Stimulated activated naive CD4-positive, alpha-beta T cell treated with Interleukin-2 at 50 U/mL for 16 hours (primary cell): ENCODE measurements around the gene HS3ST3B1.

Experiments
- DNase-seq: peaks from one replicate; lab custom pipeline; 2025; lab: John Stamatoyannopoulos, UW

HS3ST3B1 gene

DNA sequence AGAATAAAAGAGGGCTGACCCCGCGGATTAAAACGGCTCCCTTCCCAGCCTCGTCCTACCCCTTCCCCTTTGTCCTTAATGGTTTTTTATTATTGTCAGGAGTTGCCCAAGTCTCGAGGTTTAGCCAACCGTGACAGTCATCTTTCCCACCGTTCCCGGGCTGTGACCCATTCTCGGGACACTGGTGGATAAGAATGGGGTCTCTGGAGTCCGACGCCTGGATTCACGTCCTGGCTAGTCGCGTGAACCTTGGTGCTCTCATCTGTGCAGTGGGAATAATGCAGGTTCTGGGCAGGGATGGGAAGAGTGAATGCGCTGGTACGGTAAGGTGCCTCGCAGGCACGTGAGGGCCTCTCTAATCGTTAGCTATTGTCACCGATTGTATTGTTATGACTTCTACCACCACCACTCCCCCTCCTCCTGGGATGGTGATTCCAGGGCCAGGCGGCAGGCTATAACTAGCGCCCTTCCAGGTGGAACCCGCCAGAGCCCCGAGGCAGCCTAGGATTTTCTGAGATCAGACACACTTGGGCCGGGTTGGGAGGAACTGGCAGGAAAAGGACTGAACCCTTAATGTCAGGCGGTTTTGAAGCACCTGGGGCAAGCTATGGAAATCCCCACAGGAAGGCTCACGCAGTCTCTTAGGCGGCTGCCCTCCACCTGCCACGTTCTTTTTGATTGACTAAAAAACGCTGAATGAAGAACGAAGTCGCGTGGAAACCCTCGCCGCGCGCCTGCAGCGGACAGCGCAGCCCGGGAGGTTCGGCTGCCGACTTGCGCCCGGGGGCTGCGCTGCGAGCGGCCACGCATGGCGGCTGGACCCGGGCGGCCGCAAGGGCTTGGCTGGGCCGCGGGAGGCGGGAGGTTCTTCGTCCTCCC, 2.7 kb downstream of the HS3ST3B1 start:
- peak; percentile 35 for DNase-seq

GRCh38 chr17:14304222-14304772, 3.4 kb downstream of the HS3ST3B1 start:
- DNase-seq, result no peak

- DNase-seq, result no peak
These were observed 4.1 kb downstream of the HS3ST3B1 start for GRCh38 chr17:14304773-14305517.

DNA sequence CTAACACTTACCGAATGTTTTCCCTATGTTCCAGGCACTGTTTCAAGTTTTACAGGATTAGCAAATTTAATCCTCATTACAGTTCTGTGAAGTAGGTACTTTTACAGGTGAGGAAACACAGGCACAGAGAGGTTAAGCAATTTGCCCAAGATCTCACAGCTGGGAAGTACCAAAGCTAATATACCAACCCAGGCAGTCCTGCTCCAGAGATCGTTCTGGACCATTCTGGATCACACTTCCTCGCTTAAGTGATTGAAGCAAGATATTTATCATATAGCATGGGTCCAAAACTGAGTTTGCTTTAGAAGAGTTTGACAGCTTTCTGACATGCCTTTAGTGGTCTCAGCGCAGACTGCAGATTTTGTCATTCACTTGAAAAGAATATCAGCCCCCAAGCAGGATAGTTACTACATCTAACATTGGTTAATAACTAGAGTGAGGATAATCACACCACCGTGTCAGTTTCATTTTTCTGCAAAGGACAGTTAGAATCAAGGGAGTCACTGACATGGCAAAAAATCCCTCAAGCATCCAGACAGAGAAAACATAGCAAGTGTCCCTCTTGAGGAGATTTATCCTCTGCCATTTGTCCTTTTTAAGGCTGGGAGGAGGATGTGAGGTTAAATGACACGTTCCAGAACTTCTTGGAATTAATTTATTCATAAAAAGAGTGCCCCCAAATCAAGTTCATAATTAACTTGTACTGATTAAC, 5.1 kb downstream of the HS3ST3B1 start:
- no peak for DNase-seq

DNA sequence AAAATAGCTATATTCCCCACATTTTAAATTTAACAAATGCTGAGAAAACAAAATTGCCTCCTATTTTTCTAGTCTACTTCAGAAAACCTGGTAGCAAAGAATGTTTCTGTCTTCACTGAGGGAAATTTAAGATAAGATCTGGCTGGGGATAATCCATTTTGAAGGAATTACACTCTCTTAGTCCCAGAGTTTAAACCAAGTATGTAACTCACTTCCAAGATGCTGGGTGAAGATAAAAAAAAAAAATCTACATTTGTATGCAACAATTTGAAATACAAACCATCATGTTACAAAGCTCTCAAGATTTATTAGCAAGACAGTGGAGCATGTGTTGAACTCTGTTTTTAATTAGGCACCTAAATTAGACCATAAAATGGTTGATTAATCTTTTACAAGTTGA, 5.7 kb downstream of the HS3ST3B1 start:
- DNase-seq, result no peak

- no peak for DNase-seq
These were observed 6.7 kb downstream of the HS3ST3B1 start for GRCh38 chr17:14307560-14308024.

GRCh38 chr17:14308636-14308964, 7.7 kb downstream of the HS3ST3B1 start:
- no peak for DNase-seq

DNA sequence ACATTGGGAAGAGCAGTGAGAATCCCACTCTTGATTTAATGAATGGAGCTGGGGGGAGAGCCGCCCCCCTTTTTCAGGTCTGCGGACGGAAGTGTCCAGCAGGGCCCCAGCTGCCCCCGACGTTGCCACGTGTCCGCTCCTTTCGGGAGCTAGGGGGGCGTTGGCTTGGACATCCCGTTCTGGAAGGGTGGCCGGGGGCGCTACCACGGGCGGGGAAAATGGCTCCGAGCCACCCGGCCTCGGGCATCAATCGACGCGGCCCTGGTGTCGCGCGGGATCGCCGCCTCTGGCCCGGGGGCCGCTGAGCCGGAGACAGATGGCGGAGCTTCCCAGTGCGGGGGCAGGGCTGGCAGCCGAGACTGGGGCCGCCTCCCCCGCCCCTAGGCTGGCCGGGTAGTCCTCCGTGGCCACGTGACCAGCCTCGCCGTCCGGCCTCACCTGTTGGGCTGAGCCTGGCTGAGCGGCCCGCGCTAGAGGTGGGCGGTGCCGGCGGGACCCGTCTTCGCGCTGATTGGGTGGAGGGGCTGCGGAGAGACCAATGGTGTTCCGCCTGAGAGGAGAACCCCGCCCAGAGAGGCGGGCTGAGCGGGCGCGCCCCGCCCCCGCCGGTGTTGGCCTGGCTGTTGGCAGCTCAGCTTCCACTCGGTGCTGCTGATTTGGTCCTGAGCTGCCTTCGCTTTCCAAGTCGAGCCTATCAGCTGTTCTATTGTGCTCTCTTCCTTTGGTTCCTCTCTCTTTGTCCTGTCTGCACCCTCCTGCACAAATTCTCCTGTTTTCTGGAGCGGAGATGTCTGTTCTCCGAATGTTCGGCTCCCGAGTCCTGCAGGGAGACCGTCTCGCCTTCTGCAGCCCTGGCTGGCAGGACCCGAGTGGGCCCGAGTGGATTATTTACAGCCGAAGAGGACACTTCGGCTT, 8.3 kb downstream of the HS3ST3B1 start:
- peak; percentile 86 for DNase-seq

DNA sequence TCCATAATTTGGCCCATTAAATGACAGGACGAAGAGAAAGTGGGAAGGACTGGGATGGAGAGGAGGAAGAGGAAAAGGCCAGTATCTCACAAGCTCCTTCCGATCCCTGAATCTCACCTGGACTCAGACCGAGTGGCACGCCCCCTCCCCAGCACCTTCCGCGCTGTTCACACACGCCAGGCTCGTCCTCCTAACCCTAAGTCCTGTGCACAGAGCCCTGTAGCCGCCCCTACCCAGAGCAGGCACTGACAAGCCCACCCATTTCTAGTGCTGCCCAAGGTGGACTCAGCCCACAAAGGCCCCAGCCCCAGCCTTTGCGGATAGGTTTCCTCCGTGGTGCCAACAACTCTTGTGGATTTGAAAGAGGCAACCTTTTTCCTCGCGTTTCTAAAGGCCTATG, 9.2 kb downstream of the HS3ST3B1 start:
- no peak for DNase-seq

DNA sequence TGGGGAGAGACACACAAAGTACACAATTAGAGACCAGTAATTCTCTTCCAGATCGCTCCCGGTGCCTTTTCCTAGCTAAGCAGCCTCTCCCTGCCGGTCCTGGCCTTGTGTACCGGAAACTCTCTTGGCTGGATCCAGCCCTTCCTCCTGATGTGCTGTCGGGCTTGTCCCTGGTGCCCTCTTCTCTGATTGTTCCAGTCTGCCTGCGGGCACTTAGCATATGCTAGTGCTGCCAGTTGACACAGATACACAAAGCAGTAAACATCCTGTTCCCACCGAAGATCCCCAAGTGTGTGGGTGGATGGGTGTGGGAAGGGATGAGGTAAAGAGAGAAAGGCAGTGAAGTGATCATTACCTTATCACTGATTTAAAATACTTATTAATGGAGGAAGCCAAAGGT, 9.7 kb downstream of the HS3ST3B1 start:
- DNase-seq, result no peak

DNA sequence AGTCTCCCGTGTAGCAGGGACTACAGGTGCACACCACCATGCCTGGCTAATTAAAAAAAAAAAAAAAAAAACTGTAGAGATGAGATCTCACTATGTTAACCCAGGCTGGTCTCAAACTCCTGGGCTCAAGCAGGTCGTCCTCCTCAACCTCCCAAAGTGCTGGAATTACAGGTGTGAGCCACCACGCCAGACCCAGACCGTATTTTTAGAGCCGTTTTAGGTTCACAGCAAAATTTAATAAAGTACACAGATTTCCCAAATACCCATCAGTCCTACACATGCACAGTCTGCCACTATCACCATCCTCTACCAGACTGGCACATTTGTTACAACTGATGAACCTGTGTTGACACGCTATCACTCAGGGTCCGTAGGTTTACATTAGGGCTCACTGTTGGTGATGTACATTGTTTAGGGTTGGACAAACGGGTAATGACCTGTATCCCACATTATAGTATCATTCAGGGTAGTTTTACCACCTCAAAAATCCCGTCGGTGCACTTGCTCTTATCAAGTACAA, 10.4 kb downstream of the HS3ST3B1 start:
- DNase-seq, result no peak

- no peak for DNase-seq
These were observed 11.1 kb downstream of the HS3ST3B1 start for GRCh38 chr17:14311981-14312380.

DNA sequence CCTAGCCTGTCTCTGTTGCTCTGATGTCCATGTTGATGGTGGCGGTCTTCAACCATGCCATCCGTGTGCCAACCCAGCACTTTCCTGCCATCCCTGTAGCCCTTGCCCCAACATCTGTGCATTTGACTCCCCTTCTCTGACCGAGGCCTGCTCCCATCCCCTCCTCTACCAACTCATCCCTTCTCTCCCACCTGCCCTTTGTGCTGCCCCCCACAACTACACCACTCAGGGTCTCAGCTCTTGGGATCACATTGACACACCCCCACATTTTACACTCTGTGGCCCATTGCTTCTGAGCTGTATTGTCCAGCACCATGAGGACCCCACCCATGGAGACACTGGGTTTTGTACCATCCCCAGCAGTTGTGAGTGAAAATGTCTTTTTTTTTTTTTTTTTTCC, 11.6 kb downstream of the HS3ST3B1 start:
- DNase-seq, result no peak

DNA sequence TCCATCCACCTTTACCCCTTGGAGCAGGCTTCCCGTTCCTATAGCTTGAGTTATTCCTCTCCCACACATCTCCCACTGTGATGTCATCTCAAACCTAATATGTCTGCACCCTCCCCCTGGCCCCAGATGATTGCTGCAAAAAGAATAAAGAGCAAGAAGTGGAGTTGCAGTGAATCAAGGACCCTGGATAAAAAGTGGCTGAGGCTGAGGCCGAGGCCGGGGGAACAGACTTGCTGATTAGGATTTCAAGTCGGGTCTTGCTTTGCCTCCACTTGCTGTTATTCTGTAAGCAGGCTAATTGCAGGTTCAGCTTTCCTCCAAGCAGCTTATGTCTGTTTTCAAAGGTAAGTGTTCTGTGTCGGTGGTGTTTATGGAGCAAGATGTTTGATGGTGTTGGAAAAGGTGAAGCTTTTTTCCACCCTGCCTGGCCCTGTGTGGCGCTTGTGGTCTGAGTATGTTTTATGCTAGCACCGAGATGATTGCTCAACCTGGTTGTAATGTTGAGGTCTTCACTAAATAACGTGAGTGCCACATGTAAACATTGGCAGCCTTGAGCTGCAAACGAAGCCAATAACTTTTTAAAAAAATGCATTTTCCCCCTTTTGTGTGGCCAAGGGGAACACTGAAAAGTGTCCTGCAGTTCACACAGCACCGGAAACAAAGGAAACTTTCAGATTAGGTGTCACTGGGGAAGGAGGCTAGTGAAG, 15.4 kb downstream of the HS3ST3B1 start:
- no peak for DNase-seq

GRCh38 chr17:14317383-14317782, 16.5 kb downstream of the HS3ST3B1 start:
- no peak for DNase-seq

DNA sequence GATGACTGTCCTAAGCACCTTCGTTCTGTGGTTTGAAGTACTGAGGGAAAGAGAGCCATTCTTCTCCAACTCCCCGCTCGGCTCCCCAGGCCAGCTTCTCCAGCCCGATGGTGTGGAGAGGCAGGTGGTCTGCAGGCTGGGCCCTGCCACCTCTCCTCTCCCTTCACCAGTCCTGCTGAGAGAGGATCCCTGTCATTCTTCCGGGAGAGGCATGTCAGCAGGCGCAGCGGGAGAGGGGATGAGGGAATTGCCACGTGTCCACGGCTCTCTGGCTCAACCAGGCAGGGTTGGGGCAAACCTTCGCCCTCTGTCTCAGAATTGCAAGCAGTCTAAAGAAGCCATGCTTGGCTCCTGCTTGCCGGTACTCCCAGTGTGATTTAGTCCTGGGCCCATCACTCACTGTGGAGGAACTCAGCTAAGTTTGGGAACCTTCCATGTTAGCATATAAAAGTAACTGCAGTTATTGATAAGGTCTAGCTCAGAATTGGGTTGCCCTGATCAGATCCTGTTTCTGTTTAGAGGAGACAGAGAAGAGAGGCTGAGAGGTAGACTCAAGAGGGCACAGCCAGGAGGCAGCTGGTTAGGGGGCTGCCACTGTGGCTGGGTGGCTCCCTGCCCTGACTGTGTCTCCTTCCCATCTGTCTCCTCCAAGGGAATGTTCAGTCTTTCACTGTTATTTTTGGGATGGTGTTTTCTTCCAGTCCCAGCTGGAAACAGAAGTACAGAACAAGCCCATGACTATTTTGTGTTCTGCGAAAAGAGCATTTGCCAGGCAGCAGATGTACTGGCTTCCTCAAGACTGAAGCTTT, 17.4 kb downstream of the HS3ST3B1 start:
- no peak for DNase-seq

DNA sequence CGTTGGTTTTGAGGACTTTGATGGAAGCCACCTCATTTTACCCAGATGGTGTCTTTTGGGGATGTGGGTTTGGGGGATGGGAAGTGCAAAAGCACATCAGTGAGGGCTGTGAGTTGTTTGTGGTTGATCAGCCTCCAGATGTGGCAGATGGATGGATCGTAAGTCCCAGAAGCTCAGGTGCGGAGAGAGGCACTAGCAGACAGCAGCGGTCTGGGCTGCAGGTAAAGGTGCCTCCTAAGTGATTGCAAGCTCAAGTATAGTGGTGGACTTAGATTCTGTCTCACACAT, 18.0 kb downstream of the HS3ST3B1 start:
- no peak for DNase-seq

GRCh38 chr17:14320098-14320497, 19.2 kb downstream of the HS3ST3B1 start:
- DNase-seq, result no peak

DNA sequence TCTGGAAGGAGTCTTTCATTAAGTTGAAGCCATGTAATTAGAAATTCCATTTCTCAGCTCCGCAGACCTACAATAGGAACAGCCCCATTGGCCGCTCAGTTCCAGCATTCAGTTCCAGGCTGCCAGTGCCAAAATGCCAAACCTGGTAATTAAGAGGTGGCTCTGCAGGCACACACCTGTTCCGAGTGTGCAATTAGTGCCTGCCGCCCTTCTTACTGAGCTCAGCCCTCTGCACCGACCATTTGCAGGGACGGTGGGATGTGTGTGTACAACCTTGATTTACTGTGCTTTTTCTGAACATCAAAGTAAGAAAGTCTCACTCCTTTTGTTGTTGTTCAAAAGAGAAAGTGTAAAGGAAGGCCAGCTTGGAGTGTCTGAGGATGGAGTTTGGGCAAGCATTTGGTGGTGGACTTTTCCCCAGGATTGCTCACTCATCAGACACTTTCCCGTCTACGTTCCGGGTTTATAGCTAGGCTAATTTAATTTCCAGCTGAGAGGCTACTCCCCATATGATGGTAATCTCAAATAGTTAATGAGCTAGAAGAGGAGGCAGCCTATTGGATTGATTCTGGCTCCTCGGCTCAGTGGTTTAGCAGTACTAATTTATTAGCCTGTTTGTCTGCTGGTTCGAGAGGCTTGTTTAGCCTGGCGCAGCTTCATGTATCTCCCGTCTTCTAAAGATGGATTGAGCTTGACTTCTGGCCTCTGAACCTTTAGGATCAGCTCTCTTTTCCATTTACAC, 20.0 kb downstream of the HS3ST3B1 start:
- DNase-seq, result no peak
